Keratinocyte (primary cell): ENCODE measurements around the gene TIMM22. TPM values are rescaled to one million over a fixed set of nuclear protein-coding genes. Genes with fewer than 3 reads are reported as not detected.

Experiments used
- DNase-seq: peaks from one replicate; pipeline ENCODE4 v3.0.0-alpha.2; 2011; ENCODE audit warnings: low read depth, missing footprints, low spot score
- FAIRE-seq: peaks from 2 replicates; lab custom pipeline; 2011; peaks lifted over from hg19 to GRCh38; lab: Jason Lieb, UNC
- H2AFZ ChIP-seq: 2 replicates; pipeline ENCODE4 v1.6.0; 2012; ENCODE audit warnings: low read length, control low read depth, inconsistent platforms; ENCODE audit not compliant: control insufficient read depth
- H3K27ac ChIP-seq: 2 replicates; pipeline ENCODE4 v1.5.1; 2011; ENCODE audit warnings: low read length; ENCODE audit not compliant: control insufficient read depth, insufficient read depth
- H3K27me3 ChIP-seq: 3 replicates; pipeline ENCODE4 v1.6.0; 2011; ENCODE audit warnings: low read length; ENCODE audit not compliant: control insufficient read depth, insufficient read depth; ENCODE audit errors: extremely low read depth
- H3K36me3 ChIP-seq, 2 experiments: 2 replicates in 1 of 2; 3 replicates in 1 of 2; pipeline ENCODE4 v1.5.1; 2011; ENCODE audit warnings: low read length in 2 of 2, mild to moderate bottlenecking in 1 of 2; ENCODE audit not compliant: control insufficient read depth in 2 of 2, insufficient read depth in 2 of 2; ENCODE audit errors: extremely low read depth in 1 of 2
- H3K4me1 ChIP-seq: 3 replicates; pipeline ENCODE4 v1.5.1; 2011; ENCODE audit warnings: low read length; ENCODE audit not compliant: control insufficient read depth, insufficient read depth; ENCODE audit errors: extremely low read depth
- H3K4me2 ChIP-seq: 3 replicates; pipeline ENCODE4 v1.6.0; 2011; ENCODE audit warnings: low read depth, low read length; ENCODE audit not compliant: control insufficient read depth, insufficient read depth; ENCODE audit errors: extremely low read depth
- H3K4me3 ChIP-seq, 3 experiments: fragments of 200-600 bp in 1 of 3; sonication (generic) in 1 of 3; 2 replicates in 2 of 3; 3 replicates in 1 of 3; pipeline ENCODE4 v1.5.1; 2011 to 2016; ENCODE audit warnings: low read length in 3 of 3, mild to moderate bottlenecking in 3 of 3, control low read depth in 2 of 3, inconsistent platforms in 1 of 3, low read depth in 1 of 3, mixed read lengths in 1 of 3, mixed run types in 1 of 3, moderate library complexity in 1 of 3; ENCODE audit not compliant: control insufficient read depth in 2 of 3, insufficient read depth in 2 of 3; ENCODE audit errors: extremely low read depth in 1 of 3
- H3K79me2 ChIP-seq: 2 replicates; pipeline ENCODE4 v1.6.0; 2012; ENCODE audit warnings: low read length; ENCODE audit not compliant: control insufficient read depth, insufficient read depth
- H3K9ac ChIP-seq: 3 replicates; pipeline ENCODE4 v1.6.0; 2011; ENCODE audit warnings: low read length; ENCODE audit not compliant: control insufficient read depth, insufficient read depth; ENCODE audit errors: extremely low read depth
- H3K9me1 ChIP-seq: 3 replicates; pipeline ENCODE4 v1.6.0; 2011; ENCODE audit warnings: low read length; ENCODE audit not compliant: control insufficient read depth, insufficient read depth; ENCODE audit errors: extremely low read depth
- H3K9me3 ChIP-seq: 2 replicates; pipeline ENCODE4 v1.5.1; 2012; ENCODE audit warnings: low read depth, low read length; ENCODE audit not compliant: control insufficient read depth
- H4K20me1 ChIP-seq: 3 replicates; pipeline ENCODE4 v1.6.0; 2011; ENCODE audit warnings: low read length; ENCODE audit not compliant: control insufficient read depth, insufficient read depth; ENCODE audit errors: extremely low read depth
- CTCF ChIP-seq, 3 experiments: IDR thresholded peaks in 1 of 3; conservative IDR thresholded peaks in 1 of 3; optimal IDR thresholded peaks in 1 of 3; 2 replicates in 2 of 3; 3 replicates in 1 of 3; pipeline versions ENCODE3 to v1.5.1; 2011; ENCODE audit warnings: low read length in 3 of 3, mild to moderate bottlenecking in 3 of 3, moderate library complexity in 2 of 3, control low read depth in 1 of 3, inconsistent platforms in 1 of 3; ENCODE audit not compliant: insufficient read depth in 2 of 3; ENCODE audit errors: extremely low read depth in 1 of 3
- EZH2 ChIP-seq: IDR thresholded peaks from one replicate; pipeline ENCODE4 v1.6.1; 2012; ENCODE audit warnings: inconsistent platforms, mild to moderate bottlenecking, low read length, moderate library complexity
- dilution Hi-C: fragments of 300-500 bp; cut with MboI; formaldehyde crosslinking; loops from one replicate; pipeline ENCODE4 v1.7.0; 2020; ENCODE audit warnings: low sequenced_read_pairs; ENCODE audit not compliant: extremely low pct_ligation_motif_present
- polyA plus RNA-seq, 5 experiments: library from polyadenylated mRNA; depleted of rRNA in 3 of 5; stranded (reverse) in 3 of 5; stranded (forward) in 1 of 5; unstranded in 1 of 5; fragments of >200 nt; gene quantifications; 1 replicate in 1 of 5; 2 replicates in 3 of 5; 3 replicates in 1 of 5; pipeline versions ENCODE4 v1.2.1 to v1.2.3, GENCODE V29; 2011 to 2012; ENCODE audit warnings: missing spikeins in 2 of 5, low read depth in 1 of 5, low replicate concordance in 1 of 5

TIMM22 gene
- polyA plus RNA-seq, 1 donor (not counting 4 experiments of a cell fraction or from before 2014, with no cell fraction given), result 14.4 TPM

DNA sequence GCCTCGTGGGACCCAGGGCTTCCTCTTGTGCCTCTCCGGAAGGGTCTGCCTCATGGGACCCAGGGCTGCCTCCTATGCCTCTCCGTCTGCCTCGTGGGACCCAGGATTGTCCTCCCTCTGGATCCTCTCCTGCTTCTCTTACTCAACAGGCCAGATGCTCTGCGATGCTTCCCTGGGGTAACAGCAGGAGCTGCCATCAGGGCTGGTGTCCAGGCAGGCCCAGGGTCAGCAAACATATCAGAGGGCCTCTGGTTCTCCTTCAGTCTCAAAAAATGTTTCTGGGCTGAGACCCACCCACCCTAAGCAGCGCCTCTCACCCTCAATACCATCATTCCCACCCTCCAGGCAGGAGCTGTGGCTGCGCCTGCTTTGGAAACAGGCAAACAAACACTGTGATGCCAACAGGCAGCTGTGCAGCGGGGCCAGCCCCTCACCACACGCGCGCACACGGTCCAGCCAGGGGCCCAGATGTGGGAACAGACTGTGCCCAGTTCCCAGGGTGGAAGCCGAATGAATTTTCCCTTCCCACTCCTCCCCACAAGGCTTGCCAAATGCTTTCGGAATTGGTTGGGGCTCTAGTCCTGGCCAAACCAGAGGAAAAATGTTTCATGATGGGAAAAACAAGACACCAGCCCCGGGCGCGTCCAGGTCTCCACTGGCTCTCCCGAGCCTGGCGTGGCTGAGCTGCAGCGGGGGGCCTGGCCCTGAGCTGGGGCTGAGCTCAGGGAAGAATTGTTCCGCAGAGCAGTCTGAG lies 11.3 kb downstream of the TIMM22 start:
- H3K4me3 ChIP-seq, result no peak overlapping the region
- no peak overlapping the region for H2AFZ ChIP-seq
- DNase-seq (no peak), FAIRE-seq (no peak)
- H4K20me1 ChIP-seq, result no peaks in the 10 kb centered on the region
- dilution Hi-C loops, result no loop called here
- no peak overlapping the region for H3K9ac ChIP-seq
- H3K27ac ChIP-seq, result no peak overlapping the region
- H3K4me1 ChIP-seq, result peaks cover 11% of the 10 kb centered on the region
- no peaks in the 10 kb centered on the region for H3K9me1 ChIP-seq
- TF ChIP-seq EZH2 (no peak), CTCF (optimal IDR thresholded peaks at IDR 0.05 in 1 of 3, IDR thresholded peaks at IDR 0.05 in 1 of 3, conservative IDR thresholded peaks at IDR 0.05 in 1 of 3; ENCODE audit: extremely low read depth in 1 of 3, insufficient read depth in 2 of 3, low read length in 3 of 3) (no peak)
- no peaks in the 10 kb centered on the region for H3K79me2 ChIP-seq
- no peaks in the 10 kb centered on the region for H3K9me3 ChIP-seq
- H3K4me2 ChIP-seq, result no peak overlapping the region
- H3K27me3 ChIP-seq, result no peaks in the 10 kb centered on the region
- H3K36me3 ChIP-seq, result peaks cover 7 to 9% of the 10 kb centered on the region in 2 experiments

GRCh38 chr17:1009229-1010085 lies 12.5 kb downstream of the TIMM22 start:
- H4K20me1 ChIP-seq, result no peaks in the 10 kb centered on the region

More at GRCh38 chr17:1009229-1010085, 12.5 kb downstream of the TIMM22 start:
- dilution Hi-C loops, result no loop called here
- Histone ChIP-seq H3K4me3 (no peak overlapping the region), H3K79me2 (no peaks in the 10 kb centered on the region), H3K9me1 (no peaks in the 10 kb centered on the region), H2AFZ (no peak overlapping the region), H3K4me1 (peaks cover 11% of the 10 kb centered on the region), H3K9me3 (no peaks in the 10 kb centered on the region), H3K36me3 (peaks cover 5% of the 10 kb centered on the region in 2 experiments), H3K27ac (no peak overlapping the region), H3K4me2 (no peak overlapping the region), H3K9ac (no peak overlapping the region), H3K27me3 (no peaks in the 10 kb centered on the region)
- DNase-seq (no peak), FAIRE-seq (no peak)
- TF ChIP-seq CTCF (optimal IDR thresholded peaks at IDR 0.05 in 1 of 3, IDR thresholded peaks at IDR 0.05 in 1 of 3, conservative IDR thresholded peaks at IDR 0.05 in 1 of 3; ENCODE audit: extremely low read depth in 1 of 3, insufficient read depth in 2 of 3, low read length in 3 of 3), result no peak
- no peak for TF ChIP-seq EZH2
